Smooth muscle cell (in vitro differentiated cells): ENCODE results near the gene CLDN6. TPM values are rescaled to one million over a fixed set of nuclear protein-coding genes. Genes with fewer than 3 reads are reported as not detected.
A peak's percentile ranks its signal among the peaks of the same experiment; 100 is the strongest.

Experiments used
- DNase-seq: peaks from one replicate; lab custom pipeline; 2025; ENCODE audit not compliant: unreplicated experiment; lab: John Stamatoyannopoulos, UW
- H2AFZ ChIP-seq: fragments of 200-600 bp; sonication (generic); 2 replicates; pipeline ENCODE4 v1.6.0; 2016; ENCODE audit warnings: antibody characterized with exemption, low read depth, mild to moderate bottlenecking
- H3F3A ChIP-seq: fragments of 200-600 bp; sonication (generic); 2 replicates; pipeline ENCODE4 v1.6.0; 2017; ENCODE audit warnings: antibody characterized with exemption, low read depth
- H3K27ac ChIP-seq: fragments of 200-600 bp; sonication (generic); 2 replicates; pipeline ENCODE4 v1.5.1; 2016; ENCODE audit warnings: low read depth, mild to moderate bottlenecking
- H3K27me3 ChIP-seq: fragments of 200-600 bp; sonication (generic); 2 replicates; pipeline ENCODE4 v1.6.1; 2016; ENCODE audit warnings: low read depth, mild to moderate bottlenecking
- H3K36me3 ChIP-seq: fragments of 200-600 bp; sonication (generic); 2 replicates; pipeline ENCODE4 v1.5.1; 2016; ENCODE audit warnings: low read depth
- H3K4me1 ChIP-seq: fragments of 200-600 bp; sonication (generic); 2 replicates; pipeline ENCODE4 v1.5.1; 2016; ENCODE audit warnings: low read depth
- H3K4me2 ChIP-seq: fragments of 200-600 bp; sonication (generic); 2 replicates; pipeline ENCODE4 v1.6.0; 2016; ENCODE audit warnings: mild to moderate bottlenecking
- H3K4me3 ChIP-seq: fragments of 200-600 bp; sonication (generic); 2 replicates; pipeline ENCODE4 v1.5.1; 2016; ENCODE audit warnings: mild to moderate bottlenecking
- H3K79me2 ChIP-seq: fragments of 200-600 bp; sonication (generic); 2 replicates; pipeline ENCODE4 v1.6.0; 2016; ENCODE audit warnings: low read depth, mild to moderate bottlenecking
- H3K9ac ChIP-seq: fragments of 200-600 bp; sonication (generic); 2 replicates; pipeline ENCODE4 v1.6.0; 2016; ENCODE audit warnings: low read depth
- H3K9me3 ChIP-seq: fragments of 200-600 bp; sonication (generic); replicated peaks from 2 replicates; pipeline ENCODE4 v1.5.1; 2016; ENCODE audit warnings: low read depth
- H4K20me1 ChIP-seq: fragments of 200-600 bp; sonication (generic); 2 replicates; pipeline ENCODE4 v1.6.0; 2016; ENCODE audit warnings: low read depth
- CTCF ChIP-seq: fragments of 200-600 bp; sonication (generic); IDR thresholded peaks from 2 replicates; pipeline ENCODE4 v1.5.1; 2017; ENCODE audit warnings: borderline replicate concordance, mild to moderate bottlenecking, antibody characterized with exemption; ENCODE audit not compliant: insufficient read depth, poor library complexity, severe bottlenecking
- WGBS: methylation state at CpG from one replicate; pipeline ENCODE4 v1.1.7; 2016; ENCODE audit warnings: low lambda C conversion rate; 5-methylcytosine and 5-hydroxymethylcytosine counted together
- polyA plus RNA-seq: library from polyadenylated mRNA; unstranded; fragments of >200 nt; fragmentation: Nextera tagmentation; extraction: Ambion mirVana; gene quantifications from 2 replicates; pipeline ENCODE4 v1.2.1, GENCODE V29; 2016
- total RNA-seq: library from RNA; depleted of rRNA; stranded (reverse); fragments of >200 nt; gene quantifications from 2 replicates; pipeline ENCODE4 v1.2.3, GENCODE V29; 2014

CLDN6 gene
- total and polyA plus RNA-seq, 2 experiments from 2014 or later = 55.4 to 113 TPM

- Histone ChIP-seq H3K27ac (peak within 1 kb of the TSS; percentile 52), H3K79me2 (no peaks in the 10 kb centered on the region), H3F3A (peaks cover 11% of the 10 kb centered on the region), H3K27me3 (no peaks in the 10 kb centered on the region), H4K20me1 (no peaks in the 10 kb centered on the region), H3K9me3 (no peaks in the 10 kb centered on the region), H3K4me3 (peak within 1 kb of the TSS; percentile 70), H3K9ac (peak within 1 kb of the TSS; percentile 80), H2AFZ (peak within 1 kb of the TSS; percentile 81), H3K36me3 (no peaks in the 10 kb centered on the region), H3K4me2 (peak within 1 kb of the TSS; percentile 88), H3K4me1 (peaks cover 20% of the 10 kb centered on the region)
- TF ChIP-seq CTCF = no peak
- WGBS = 9% methylated on average over 59 of the region's 91 CpGs
- peak; percentile 77 for DNase-seq
Observed at GRCh38 chr16:2980227-2981176, 37.5 kb downstream of the CLDN6 start, which contains the start of gene PKMYT1. PKMYT1 (minus strand) TSS chr16:2980446; CDS start chr16:2979657, 789 bp downstream.

GRCh38 chr16:2979669-2980226, 38.2 kb downstream of the CLDN6 start:
- no peak for TF ChIP-seq CTCF
- Histone ChIP-seq H3K27ac (no peak overlapping the region), H3K9me3 (no peaks in the 10 kb centered on the region), H3K4me2 (peak overlapping the region; percentile 88), H3K4me1 (peaks cover 20% of the 10 kb centered on the region), H2AFZ (peak overlapping the region; percentile 81), H3K79me2 (no peaks in the 10 kb centered on the region), H3K36me3 (no peaks in the 10 kb centered on the region), H3K9ac (peak overlapping the region; percentile 73), H3K27me3 (no peaks in the 10 kb centered on the region), H4K20me1 (no peaks in the 10 kb centered on the region), H3K4me3 (peak overlapping the region; percentile 70), H3F3A (peaks cover 11% of the 10 kb centered on the region)
- 6% methylated on average over 32 of the region's 43 CpGs for whole genome bisulfite sequencing
- no peak for DNase-seq

- no peak for TF ChIP-seq CTCF
- no peaks in the 10 kb centered on the region for H3K79me2 ChIP-seq
- no peaks in the 10 kb centered on the region for H3K9me3 ChIP-seq
- 96% methylated on average over 6 of the region's 6 CpGs for WGBS
- H3F3A ChIP-seq = peaks cover 8% of the 10 kb centered on the region
- no peaks in the 10 kb centered on the region for H4K20me1 ChIP-seq
- no peaks in the 10 kb centered on the region for H3K27me3 ChIP-seq
- H2AFZ ChIP-seq = no peak overlapping the region
- H3K4me1 ChIP-seq = peaks cover 20% of the 10 kb centered on the region
- H3K4me3 ChIP-seq = no peak overlapping the region
- DNase-seq = no peak
- H3K36me3 ChIP-seq = no peaks in the 10 kb centered on the region
- H3K9ac ChIP-seq = no peak overlapping the region
- no peak overlapping the region for H3K27ac ChIP-seq
- no peak overlapping the region for H3K4me2 ChIP-seq
Observed at GRCh38 chr16:2977440-2977839, 40.5 kb downstream of the CLDN6 start.
